ENCODE data around the gene C12orf76.
"Not testable (repeated sequence)": the region's sequence is repeated elsewhere in the genome, so short reads cannot be mapped to it uniquely, and the experiment has no call there.

DNA sequence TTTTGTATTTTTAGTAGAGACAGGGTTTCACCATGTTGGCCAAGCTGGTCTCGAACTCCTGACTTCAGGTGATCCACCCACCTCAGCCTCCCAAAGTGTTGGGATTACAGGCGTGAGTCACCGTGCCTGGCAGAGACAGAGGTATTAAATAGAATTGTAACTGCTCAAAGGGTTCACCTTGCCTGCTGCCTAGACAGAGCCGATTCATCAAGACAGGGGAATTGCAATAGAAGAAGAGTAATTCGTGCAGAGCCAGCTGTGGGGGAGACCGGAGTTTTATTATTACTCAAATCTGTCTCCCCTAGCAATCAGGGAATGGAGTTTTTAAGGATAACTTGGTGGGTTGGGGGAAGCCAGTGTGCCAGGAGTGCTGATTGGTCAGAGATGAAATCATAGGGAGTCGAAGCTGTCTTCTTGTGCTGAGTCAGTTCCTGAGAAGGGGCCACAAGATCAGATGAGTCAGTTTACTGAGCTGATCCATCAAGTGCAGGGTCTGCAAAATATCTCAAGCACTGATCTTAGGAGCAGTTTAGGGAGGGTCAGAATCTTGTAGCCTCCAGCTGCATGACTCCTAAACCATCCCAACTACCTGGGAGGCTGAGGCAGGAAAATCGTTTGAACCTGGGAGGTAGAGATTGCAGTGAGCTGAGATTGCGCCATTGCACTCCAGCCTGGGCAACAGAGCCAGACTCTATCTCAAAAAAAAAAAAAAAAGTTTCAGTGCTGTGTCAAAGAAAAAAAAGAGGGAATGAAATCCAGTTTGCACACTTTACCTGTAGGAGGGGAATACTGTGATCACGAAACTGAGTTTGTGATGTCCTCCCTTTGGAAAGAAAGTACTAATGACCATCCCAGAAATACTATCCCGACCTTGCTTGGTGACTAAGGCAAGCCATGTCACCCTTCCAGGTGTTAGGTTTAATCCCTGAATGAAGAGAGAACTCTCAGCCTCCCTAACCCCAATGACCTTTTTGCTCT, 7.3 kb upstream of the C12orf76 start:
- TF ChIP-seq, protein P1, sequence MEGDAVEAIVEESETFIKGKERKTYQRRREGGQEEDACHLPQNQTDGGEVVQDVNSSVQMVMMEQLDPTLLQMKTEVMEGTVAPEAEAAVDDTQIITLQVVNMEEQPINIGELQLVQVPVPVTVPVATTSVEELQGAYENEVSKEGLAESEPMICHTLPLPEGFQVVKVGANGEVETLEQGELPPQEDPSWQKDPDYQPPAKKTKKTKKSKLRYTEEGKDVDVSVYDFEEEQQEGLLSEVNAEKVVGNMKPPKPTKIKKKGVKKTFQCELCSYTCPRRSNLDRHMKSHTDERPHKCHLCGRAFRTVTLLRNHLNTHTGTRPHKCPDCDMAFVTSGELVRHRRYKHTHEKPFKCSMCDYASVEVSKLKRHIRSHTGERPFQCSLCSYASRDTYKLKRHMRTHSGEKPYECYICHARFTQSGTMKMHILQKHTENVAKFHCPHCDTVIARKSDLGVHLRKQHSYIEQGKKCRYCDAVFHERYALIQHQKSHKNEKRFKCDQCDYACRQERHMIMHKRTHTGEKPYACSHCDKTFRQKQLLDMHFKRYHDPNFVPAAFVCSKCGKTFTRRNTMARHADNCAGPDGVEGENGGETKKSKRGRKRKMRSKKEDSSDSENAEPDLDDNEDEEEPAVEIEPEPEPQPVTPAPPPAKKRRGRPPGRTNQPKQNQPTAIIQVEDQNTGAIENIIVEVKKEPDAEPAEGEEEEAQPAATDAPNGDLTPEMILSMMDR (IDR thresholded peaks at IDR 0.05; ENCODE audit: poor library complexity, severe bottlenecking) = not testable (repeated sequence)
- not testable (repeated sequence) for TF ChIP-seq EZH2 (IDR thresholded peaks at IDR 0.05; ENCODE audit: borderline replicate concordance, insufficient read depth, low read length, poor library complexity, severe bottlenecking); RAD21 (conservative IDR thresholded peaks at IDR 0.05); TAF1 (IDR thresholded peaks at IDR 0.05; ENCODE audit: low read depth); POLR2AphosphoS5 (IDR thresholded peaks at IDR 0.05); EP300 (conservative IDR thresholded peaks at IDR 0.05; ENCODE audit: poor library complexity, severe bottlenecking); SMC3 (conservative IDR thresholded peaks at IDR 0.05; ENCODE audit: poor library complexity)

All from neural cell (in vitro differentiated cells).